ENCODE results near the gene DAPK2. TPM values are rescaled to one million over a fixed set of nuclear protein-coding genes. Genes with fewer than 3 reads are reported as not detected.
"Not testable (repeated sequence)": the region's sequence is repeated elsewhere in the genome, so short reads cannot be mapped to it uniquely, and the experiment has no call there.

DAPK2 gene
- total RNA-seq, 2 donors from 2014 or later = 72.5 to 94.9 TPM

DNA sequence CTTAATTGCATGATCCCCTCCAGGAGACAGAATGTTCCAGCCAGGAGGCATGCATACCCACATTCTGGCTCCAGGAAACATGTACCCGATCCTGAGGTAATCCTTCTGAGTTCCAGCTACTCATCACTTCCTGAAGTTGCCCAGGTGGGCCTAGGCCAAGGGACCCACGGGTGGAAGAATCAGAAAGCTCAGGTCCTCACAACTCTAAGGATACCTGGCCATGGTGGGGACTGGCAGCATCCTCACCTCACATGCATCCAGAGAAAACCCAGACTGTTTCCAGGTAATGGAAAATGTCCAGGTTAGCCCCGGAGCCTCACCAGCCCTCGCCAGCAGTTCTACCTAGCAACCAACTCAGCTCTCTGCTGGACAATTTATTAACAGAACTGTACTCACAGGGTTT lies 78.2 kb downstream of the DAPK2 start:
- DNase-seq = no peak
- intact Hi-C loops (cut with DNase I) = no loop called here
- ATAC-seq = no peak

DNA sequence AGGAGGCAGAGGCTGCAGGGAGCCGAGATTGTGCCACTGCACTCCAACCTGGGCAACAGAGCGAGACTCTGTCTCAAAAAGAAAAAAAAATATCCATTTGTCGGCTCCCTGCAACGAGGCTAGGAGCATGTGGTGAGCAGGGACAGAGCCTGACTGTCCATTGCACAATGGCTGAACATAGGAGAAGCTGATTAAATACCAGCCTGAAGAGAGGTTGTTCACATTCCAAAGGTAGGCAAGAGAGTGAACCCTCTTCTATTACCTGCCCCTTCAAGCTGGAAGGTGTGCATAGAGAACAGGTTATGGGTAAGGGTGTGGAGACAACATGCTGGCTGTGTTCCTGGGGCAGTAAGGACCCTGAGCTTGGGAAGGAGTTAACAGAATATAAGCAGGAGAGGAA lies 78.7 kb downstream of the DAPK2 start:
- DNase-seq (no peak), ATAC-seq (no peak)
- intact Hi-C loops (cut with DNase I) = no loop called here

DNA sequence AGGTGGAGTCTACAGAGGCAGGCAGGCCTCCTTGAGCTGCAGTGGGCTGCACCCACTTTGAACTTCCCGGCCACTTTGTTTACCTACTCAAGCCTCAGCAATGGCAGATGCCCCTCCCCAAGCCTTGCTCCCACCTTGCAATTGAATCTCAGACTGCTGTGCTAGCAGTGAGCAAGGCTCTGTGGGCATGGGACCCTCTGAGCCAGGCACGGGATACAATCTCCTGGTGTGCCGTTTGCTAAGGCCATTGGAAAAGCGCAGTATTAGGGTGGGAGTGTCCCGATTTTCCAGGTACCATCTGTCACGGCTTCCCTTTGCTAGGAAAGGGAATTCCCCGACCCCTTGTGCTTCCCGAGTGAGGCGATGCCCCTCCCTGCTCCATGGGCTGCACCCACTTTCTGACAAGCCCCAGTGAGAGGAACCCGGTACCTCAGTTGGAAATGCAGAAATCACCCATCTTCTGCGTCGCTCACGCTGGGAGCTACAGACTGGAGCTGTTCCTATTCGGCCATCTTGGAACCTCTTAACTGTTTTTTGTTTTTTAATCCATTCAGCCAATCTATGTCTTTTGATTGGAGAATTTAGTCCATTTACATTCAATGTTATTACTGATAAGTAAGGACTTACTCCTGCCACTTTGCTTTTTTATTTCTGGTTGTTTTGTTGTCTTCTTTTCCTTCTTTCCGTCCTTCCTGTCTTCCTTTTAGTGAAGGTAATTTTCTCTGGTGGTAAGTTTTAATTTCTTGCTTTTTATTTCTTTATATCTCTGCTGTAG lies 83.2 kb downstream of the DAPK2 start:
- DNase-seq; intact Hi-C loops (cut with DNase I); ATAC-seq: not testable (repeated sequence)

DNA sequence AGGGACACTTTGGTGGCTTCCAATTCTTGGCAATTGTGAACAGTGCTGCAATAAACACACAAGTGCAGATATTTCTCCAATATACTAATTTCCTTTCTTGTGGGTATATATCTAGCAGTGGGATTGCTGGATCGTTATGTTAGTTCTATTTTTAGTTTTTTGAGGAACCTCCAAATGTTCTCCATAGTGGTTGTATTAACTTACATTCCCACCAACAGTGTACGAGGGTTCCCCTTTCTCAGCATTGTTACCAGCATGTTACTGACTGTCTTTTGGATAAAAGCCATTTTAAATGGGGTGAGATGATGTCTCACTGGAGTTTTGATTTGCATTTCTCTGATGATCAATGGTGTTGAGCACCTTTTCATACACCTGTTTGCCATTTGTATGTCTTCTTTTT lies 92.8 kb downstream of the DAPK2 start:
- intact Hi-C loops (cut with DNase I) = no loop called here
- no peak for ATAC-seq
- no peak for DNase-seq

DNA sequence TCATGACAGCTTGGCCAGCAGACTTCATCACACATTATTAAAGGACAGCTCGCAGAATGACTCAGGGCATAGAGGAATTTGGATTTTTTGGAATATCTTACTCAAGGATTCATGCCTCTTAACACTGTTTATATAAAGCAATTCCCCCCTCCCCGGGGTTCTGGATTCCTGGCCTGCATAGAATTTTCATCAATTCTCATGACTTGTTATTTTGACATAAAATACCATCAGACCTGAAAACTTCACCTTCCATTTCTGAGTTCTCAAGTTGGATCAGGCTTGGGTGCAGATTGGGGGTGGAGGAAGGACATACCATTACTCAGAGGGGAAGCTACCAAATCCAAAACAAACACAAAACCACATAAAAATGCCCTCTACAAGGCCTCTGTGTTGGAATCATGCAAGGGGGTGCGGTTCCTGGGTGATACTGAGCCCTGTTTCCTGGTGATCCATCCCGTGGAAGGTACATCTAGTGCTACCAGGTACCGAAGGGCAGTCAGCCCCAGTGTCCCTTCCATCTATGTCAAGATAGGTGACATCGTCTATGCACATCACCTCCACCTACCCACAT lies 95.3 kb downstream of the DAPK2 start:
- DNase-seq (no peak), ATAC-seq (peak in 1 of 2 donors; percentile 37)
- intact Hi-C loops (cut with DNase I) = no loop called here

DNA sequence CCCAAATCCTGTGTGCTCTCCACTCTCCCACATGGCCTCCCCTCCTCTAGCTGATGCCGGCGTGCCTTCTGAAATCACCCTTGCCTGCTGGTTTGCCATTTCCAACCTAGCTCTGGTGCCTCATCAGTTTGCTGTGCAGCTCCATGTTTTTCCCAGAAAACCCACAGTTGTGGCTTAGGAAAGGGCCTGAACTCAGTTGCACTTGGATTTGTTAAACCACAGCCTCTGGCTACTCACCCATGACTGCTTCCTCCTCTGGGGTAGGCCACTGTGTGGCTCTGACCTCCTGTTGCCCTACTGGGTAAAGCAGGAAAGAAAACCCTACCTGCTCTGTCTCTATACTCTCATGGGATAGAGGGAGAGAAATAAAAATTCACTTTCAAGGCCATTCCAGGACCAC lies 97.3 kb downstream of the DAPK2 start:
- ATAC-seq = no peak
- DNase-seq = no peak
- intact Hi-C loops (cut with DNase I) = loop anchor here (10.0 kb wide), 1 partner anchor 96 kb away; the partner anchor contains the start of gene DAPK2 (in 2 of the 2)

DNA sequence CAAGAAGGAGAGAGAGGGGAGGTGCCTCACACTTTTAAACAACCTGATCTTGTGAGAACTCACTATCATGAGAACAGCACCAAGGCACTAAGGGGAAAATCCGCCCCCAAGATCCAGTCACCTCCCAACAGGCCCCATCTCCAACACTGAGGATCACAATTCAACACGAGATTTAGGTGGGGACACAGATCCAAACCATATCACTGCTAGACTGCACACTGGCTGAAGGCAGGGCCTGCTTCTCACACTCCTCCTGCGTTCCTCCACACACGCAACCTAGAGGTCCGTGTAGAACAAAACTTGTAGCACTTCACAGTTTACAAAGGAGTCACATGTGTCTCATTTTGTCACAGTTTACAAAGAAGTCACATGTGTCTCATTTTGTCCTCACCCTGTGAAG lies 97.8 kb downstream of the DAPK2 start:
- intact Hi-C loops (cut with DNase I) = loop anchor here (10.0 kb wide), 1 partner anchor 96 kb away; the partner anchor contains the start of gene DAPK2 (in 2 of the 2)
- ATAC-seq (no peak), DNase-seq (no peak)

DNA sequence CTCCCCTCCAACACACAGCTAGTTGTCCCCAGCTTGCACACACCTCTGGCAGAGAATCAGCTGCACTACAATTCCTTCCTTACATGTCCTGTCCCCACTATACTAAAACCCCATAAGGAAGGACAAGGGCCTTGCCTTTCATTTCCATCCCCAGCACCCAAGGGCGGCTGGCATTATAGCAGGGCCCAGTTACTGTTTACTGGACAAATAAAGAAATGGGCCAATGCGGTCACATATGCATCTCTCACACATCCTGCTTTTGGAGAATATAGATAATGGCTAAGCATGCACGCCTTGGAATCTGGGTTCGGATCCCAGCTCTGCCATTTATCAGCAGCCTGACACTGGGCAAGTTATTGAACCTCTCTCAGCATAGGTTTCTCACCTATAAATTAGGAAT lies 99.1 kb downstream of the DAPK2 start:
- intact Hi-C loops (cut with DNase I) = loop anchor here (10.0 kb wide), 1 partner anchor 98 kb away; the partner anchor contains the start of gene DAPK2 (in 2 of the 2)
- no peak for ATAC-seq
- DNase-seq = no peak

DNA sequence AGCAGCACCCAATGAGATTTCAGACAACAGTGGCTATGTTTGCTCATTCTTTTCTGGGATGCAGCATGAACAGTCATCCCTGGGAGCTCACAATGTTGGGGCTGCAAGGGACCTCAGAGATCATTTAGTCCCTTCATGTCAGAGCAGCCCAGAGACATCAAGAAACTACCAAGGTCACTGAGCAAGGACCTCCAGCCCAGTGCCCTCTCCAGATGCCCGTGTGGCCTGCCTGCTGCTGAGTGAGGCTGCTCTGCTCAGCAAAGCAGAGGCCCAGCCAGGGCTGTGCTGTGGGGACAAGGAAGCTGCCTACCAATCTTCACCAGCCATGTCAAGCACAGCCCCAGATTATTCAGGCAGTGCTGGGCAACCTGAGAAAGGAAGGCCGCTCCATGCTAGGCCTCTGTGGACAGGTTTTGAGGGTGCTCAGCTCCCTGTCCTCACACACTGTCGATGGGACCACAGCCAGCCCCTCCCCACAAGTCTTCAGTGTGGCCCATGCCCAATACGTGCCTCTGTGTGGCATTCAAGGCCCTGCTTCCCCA lies 99.7 kb downstream of the DAPK2 start:
- intact Hi-C loops (cut with DNase I) = loop anchor here (10.0 kb wide), 1 partner anchor 98 kb away; the partner anchor contains the start of gene DAPK2 (in 2 of the 2)
- DNase-seq = no peak
- no peak for ATAC-seq

DNA sequence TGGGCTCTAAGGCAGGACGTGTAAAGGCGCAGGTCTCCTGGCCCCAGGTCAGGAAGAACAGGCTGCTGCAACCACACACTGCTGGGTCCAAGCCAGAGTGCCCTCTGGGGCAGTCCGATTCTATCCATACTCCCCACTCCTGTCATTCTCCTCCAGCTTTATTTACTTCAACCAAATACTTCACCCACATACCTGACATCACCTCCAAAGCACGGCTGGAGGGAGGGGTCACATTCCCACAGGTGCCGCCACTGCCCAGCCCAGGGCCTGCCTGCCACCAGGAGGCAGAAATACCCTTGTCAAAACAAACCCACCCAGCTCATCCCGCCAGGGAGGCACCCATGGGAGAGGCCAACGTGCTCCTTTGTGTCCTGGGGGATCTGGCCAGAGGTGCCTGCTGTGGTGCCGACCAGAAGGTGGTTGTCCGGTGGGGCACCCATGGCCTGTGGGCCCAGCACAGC lies 100.4 kb downstream of the DAPK2 start:
- intact Hi-C loops (cut with DNase I) = loop anchor here (10.0 kb wide), 1 partner anchor 99 kb away; the partner anchor contains the start of gene DAPK2 (in 2 of the 2)
- DNase-seq (no peak), ATAC-seq (peak; percentile 28 to 35)

DNA sequence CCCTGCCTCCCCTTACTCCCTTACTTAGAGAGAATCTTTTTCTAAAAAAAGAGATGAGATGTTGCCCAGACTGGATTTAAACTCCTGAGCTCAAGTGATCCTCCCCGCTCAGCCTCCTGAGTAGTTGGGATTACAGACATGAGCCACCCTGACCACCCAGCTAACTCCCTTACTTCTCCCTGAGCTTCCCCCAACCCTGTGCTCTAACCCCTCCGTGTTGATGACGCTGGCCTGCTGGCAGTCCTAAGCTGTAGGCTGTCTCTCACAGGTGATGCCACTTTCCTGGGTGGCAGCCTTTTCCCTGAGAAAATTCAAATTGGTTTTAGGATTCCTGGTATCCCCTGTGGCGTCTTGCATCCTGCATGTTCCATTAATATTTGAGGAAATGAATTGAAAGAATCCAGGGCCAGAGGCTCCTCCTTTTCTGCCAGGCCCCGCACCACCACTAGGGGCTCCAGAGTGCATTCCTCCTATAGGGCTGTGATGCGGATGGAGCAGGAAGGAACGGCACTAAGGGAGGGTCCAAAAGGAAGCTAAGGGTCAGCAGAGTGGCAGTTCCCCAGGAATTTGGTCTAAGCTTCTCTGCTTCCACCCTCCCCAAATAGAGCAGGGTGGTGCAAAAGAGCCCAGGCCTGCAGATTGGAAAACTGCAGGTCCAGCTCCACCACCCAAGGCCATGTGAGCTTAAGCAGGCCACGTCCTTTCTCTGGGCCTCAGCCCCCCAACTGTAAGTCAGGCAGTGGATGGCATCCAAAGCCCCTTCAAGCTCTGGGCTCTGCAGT lies 101.1 kb downstream of the DAPK2 start:
- intact Hi-C loops (cut with DNase I) = loop anchor here (10.0 kb wide), 1 partner anchor 100 kb away; the partner anchor contains the start of gene DAPK2 (in 2 of the 2)
- ATAC-seq (peak; percentile 79 to 83), DNase-seq (peak; percentile 76)

DNA sequence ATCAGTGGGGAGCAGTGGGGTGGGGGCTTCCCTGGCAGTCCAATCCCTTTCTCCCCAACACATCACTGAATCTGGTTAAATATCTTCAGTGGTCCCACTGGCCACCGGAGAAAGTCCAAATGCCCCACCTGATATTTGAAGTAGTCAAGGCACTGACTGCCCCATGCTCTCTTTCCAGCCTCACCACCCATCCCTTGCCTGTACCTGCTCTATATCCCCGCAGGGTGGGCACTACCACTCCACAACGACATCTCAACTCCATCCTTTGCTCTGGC lies 101.7 kb downstream of the DAPK2 start:
- DNase-seq = no peak
- intact Hi-C loops (cut with DNase I) = loop anchor here (10.0 kb wide), 1 partner anchor 100 kb away; the partner anchor contains the start of gene DAPK2 (in 2 of the 2)
- ATAC-seq = no peak

DNA sequence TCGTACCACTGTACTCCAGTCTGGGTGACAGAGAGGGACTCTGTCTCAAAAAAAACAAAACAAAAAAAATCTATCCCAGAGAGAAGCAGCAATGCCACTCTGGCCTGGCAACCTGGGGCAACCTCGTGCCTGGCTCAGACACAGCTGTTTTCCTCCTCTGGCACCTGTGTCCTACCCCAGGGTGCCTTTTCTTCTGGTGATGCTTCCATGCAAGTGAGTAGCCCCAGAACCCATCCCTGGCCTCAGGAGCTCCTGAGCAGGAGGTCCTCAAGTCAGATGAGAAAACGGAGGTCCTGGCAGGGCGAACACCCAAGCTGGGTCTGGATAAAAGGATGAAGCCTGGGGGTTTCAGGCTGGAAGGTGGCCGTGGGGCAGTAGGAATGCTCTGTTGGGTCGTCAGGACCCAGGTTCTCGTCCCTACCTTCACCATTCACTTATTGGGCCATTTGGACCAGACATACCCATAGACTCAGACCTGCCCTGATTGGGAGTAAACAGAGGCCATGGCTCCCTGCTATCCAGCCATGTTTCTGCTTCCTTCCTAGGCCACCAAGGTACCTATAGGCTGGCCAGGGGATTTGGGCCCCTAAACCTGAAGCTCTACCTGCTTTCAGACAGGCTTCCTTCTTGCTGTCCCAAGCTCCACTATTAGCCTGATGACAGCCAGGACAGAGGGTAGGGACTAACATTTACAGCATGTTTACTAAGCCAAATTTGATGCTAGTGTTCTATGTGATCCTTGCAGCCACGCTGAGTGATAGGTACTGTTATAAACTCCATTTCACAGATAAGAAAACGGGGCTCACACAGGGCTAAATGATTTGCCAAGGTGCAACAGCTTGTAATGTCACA lies 102.2 kb downstream of the DAPK2 start:
- intact Hi-C loops (cut with DNase I) = loop anchor here (10.0 kb wide), 1 partner anchor 101 kb away; the partner anchor contains the start of gene DAPK2 (in 2 of the 2)
- ATAC-seq (no peak), DNase-seq (no peak)

DNA sequence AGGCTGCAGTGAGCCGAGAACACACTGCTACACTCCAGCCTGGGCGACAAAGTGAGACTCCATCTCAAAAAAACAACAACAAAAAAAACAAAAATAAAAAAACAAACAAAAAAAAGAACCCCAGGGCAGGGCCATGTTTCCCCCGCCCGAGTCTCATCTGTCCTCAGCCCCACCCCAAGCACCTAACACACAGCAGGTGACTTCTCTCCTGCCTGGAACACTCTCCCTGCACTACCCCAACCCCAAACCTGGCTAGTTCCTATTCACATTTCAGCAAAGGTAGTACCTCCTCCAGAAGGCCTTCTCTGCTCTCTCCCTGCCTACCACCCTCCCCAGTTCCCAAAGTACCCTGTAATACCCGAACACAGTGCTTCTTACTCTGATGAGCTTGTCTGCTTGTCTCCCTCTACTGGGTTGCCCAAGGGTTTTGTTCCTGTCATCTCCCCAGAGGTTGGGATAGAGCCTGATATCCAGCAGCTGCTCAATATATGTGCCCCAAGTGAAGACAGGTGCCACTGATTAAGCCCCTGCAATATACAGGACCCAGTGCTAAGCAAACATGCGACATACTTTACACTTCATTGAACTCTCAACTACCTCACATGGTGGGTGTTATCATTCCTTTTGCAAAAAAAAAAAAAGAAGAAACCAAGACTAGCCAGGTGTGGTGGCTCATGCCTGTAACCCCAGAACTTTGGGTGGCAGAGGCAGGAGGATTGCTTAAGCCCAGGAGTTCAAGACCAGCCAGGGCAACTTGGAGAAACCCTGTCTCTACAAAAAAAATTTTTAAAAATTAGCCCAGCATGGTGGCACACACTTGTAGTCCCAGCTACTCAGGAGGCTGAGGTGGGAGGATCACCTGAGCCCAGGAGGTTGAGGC lies 103.6 kb downstream of the DAPK2 start:
- no peak for ATAC-seq
- DNase-seq = no peak
- intact Hi-C loops (cut with DNase I) = loop anchor here (10.0 kb wide), 1 partner anchor 102 kb away; the partner anchor contains the start of gene DAPK2 (in 2 of the 2)

DNA sequence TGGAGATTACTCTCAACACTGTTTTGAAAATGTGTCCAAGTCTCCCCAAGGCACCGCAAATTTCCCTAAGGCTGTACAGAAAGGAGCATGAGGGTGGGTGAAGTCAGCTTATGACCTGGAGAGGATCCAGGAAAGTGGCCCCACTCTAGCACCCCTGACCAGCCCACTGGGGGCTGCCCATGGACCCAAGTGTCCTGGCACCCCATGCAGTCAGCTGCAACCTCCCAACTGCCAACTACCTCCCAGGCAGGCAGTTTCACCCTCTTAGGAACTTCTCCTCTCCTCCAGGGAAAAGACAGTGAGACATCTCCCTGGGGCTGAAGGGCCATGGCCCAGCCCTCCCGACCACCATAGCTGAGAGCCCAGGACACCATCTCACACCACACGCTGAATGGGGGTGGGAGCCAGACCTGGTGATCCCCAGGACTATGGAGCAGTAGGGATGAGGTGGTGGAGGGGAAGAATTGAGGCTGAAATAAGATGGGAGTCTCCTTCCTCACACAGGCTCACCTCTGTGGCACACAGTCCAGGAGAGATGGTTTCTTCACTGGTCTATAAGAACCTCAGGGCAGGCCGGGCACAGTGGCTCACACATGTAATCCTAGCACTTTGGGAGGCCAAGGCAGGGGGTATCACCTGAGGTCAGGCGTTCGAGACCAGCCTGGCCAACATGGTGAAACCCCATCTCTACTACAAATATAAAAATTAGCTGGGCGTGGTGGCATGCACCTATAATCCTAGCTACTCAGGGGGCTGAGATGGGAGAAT lies 104.4 kb downstream of the DAPK2 start:
- intact Hi-C loops (cut with DNase I) = loop anchor here (10.0 kb wide), 1 partner anchor 103 kb away; the partner anchor contains the start of gene DAPK2 (in 2 of the 2)
- DNase-seq = no peak
- no peak for ATAC-seq

DNA sequence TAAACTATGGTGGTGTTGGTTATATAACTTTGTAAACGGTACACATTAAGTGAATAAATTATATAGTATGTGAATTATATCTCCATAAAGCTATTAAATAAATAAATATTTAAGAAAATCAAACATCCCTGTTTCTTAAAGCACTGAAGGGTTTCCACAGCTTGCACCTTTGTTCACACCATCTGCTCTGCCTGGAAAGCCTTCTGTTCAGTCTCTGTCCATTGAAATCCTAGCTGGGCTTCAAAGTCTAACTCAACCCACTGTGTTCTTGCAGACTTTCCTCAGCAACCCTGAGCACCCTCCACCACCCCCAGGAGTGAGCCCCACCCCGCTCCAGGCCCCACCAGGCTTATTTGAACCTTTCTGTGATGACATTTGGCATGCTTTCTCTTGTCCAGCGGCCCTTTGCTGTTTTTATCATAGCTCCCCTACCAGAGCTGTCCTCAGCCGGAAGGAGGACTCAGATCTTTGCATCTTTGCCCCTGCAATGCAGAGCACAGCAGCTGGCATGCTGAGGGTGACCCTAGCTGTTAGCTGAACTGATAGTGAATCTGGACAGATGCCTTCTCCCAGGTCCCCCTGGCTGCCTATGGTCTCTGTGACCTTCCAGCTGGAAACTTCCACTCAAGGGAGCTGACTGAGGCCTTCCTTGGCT lies 105.2 kb downstream of the DAPK2 start:
- peak; percentile 3 to 12 for ATAC-seq
- intact Hi-C loops (cut with DNase I) = loop anchor here (10.0 kb wide), 1 partner anchor 104 kb away; the partner anchor contains the start of gene DAPK2 (in 2 of the 2)

More for the DNA sequence above, 105.2 kb downstream of the DAPK2 start:
- no peak for DNase-seq
